Measurements from ENCODE around the gene SEC14L3. TPM values are rescaled to one million over a fixed set of nuclear protein-coding genes. Genes with fewer than 3 reads are reported as not detected.

SEC14L3 gene
- total RNA-seq, 3 donors from 2014 or later (not counting 1 experiment from before 2014, with no cell fraction given), result not detected

DNA sequence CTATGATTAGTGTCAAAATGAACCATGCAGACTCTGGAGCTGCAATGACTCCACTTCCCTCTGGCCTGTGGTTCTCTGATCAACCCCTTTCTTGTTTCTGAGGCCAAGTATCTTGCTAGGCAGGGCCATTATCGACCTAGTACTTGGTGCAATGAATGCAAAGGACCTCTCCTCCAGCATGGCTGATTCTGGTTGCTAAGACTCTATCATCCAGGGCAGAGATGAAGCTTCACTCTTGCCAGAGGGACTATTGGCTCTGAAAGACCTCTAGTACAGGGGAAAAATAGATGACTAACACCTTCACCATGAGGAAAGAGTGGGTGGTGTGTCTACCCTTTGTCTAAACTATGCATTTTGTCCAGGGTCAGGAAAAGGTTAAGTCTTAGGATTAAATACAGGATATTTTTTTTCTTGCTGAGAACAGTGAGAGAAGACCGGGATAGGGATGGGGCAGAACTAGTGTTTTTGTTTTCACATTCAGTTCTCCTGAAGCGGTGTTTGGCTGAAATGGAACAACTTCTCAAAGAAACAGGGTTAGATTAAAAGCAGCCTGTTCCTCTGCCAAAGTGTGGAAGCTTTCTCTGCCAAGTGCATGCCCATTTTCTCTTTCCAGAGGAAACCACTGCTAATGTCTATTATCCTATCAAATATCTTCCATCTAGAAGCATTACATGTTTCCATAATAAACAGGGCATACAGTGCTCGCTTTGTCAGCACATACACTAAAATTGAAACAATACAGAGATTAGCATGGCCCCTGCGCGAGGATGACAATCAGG, 51.3 kb downstream of the SEC14L3 start:
- H3K4me3 Mint-ChIP-seq, result no peak overlapping the region
- TF ChIP-seq, protein P1, sequence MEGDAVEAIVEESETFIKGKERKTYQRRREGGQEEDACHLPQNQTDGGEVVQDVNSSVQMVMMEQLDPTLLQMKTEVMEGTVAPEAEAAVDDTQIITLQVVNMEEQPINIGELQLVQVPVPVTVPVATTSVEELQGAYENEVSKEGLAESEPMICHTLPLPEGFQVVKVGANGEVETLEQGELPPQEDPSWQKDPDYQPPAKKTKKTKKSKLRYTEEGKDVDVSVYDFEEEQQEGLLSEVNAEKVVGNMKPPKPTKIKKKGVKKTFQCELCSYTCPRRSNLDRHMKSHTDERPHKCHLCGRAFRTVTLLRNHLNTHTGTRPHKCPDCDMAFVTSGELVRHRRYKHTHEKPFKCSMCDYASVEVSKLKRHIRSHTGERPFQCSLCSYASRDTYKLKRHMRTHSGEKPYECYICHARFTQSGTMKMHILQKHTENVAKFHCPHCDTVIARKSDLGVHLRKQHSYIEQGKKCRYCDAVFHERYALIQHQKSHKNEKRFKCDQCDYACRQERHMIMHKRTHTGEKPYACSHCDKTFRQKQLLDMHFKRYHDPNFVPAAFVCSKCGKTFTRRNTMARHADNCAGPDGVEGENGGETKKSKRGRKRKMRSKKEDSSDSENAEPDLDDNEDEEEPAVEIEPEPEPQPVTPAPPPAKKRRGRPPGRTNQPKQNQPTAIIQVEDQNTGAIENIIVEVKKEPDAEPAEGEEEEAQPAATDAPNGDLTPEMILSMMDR (IDR thresholded peaks at IDR 0.05), result no peak
- peaks cover 29% of the 10 kb centered on the region for H3K4me1 ChIP-seq (ENCODE audit: control insufficient read depth, insufficient read depth, low read length)
- H3K9me3 ChIP-seq (ENCODE audit: control insufficient read depth, insufficient read depth, low read length), result no peaks in the 10 kb centered on the region
- no peak overlapping the region for H3K4me3 ChIP-seq (ENCODE audit: low read length)
- H3K36me3 Mint-ChIP-seq, result no peaks in the 10 kb centered on the region
- WGBS (ENCODE audit: insufficient coverage), result 97% methylated on average over 6 of the region's 6 CpGs
- H3K27ac Mint-ChIP-seq, result no peak overlapping the region
- H3K9me3 Mint-ChIP-seq, result no peaks in the 10 kb centered on the region
- peaks cover 29 to 34% of the 10 kb centered on the region in 2 donors for H3K4me1 Mint-ChIP-seq
- intact Hi-C loops (cut with micrococcal nuclease), result no loop called here
- H3K27ac ChIP-seq (ENCODE audit: low read length), result no peak overlapping the region
- ATAC-seq, result no peak
- peaks cover 5% of the 10 kb centered on the region for H3K36me3 ChIP-seq (ENCODE audit: control insufficient read depth, insufficient read depth, low read length)
- no peaks in the 10 kb centered on the region for H3K27me3 ChIP-seq (ENCODE audit: control insufficient read depth, insufficient read depth, low read length)
- H3K27me3 Mint-ChIP-seq (ENCODE audit: low read depth in 2 of 2), result no peaks in the 10 kb centered on the region
- DNase-seq, result no peak

DNA sequence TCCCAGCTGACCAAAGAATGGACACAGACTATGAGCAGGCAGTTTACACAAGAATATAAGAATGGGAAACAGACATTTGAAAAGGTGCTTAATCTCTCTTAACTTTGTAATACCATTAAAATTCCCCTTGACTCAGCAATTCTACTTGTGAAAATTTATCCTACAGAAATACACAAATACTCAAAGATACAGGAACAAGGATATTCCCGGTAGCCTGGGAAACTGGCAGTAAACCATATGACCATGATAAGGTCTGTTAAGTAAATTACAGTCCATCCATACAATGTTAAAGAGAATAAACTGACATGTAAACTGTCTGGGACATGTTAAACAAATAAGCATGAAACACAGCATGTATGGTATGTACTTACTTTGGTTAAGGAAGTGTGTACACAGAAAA, 55.0 kb downstream of the SEC14L3 start:
- WGBS (ENCODE audit: insufficient coverage), result 100% methylated on average over 1 of the region's 1 CpG
- H3K27me3 ChIP-seq (ENCODE audit: control insufficient read depth, insufficient read depth, low read length), result no peaks in the 10 kb centered on the region
- no peak overlapping the region for H3K27ac Mint-ChIP-seq
- H3K9me3 Mint-ChIP-seq, result no peaks in the 10 kb centered on the region
- peaks cover 0 to 3% of the 10 kb centered on the region in 2 donors for H3K4me1 Mint-ChIP-seq
- no peak overlapping the region for H3K4me3 Mint-ChIP-seq
- H3K4me3 ChIP-seq (ENCODE audit: low read length), result no peak overlapping the region
- intact Hi-C loops (cut with micrococcal nuclease), result no loop called here
- H3K27ac ChIP-seq (ENCODE audit: low read length), result no peak overlapping the region
- no peaks in the 10 kb centered on the region for H3K9me3 ChIP-seq (ENCODE audit: control insufficient read depth, insufficient read depth, low read length)
- H3K36me3 Mint-ChIP-seq, result no peaks in the 10 kb centered on the region
- TF ChIP-seq, protein P1 (IDR thresholded peaks at IDR 0.05), result no peak
- H3K4me1 ChIP-seq (ENCODE audit: control insufficient read depth, insufficient read depth, low read length), result no peaks in the 10 kb centered on the region
- ATAC-seq, result no peak
- H3K27me3 Mint-ChIP-seq (ENCODE audit: low read depth in 2 of 2), result no peaks in the 10 kb centered on the region
- no peak for DNase-seq
- peaks cover 7% of the 10 kb centered on the region for H3K36me3 ChIP-seq (ENCODE audit: control insufficient read depth, insufficient read depth, low read length)

DNA sequence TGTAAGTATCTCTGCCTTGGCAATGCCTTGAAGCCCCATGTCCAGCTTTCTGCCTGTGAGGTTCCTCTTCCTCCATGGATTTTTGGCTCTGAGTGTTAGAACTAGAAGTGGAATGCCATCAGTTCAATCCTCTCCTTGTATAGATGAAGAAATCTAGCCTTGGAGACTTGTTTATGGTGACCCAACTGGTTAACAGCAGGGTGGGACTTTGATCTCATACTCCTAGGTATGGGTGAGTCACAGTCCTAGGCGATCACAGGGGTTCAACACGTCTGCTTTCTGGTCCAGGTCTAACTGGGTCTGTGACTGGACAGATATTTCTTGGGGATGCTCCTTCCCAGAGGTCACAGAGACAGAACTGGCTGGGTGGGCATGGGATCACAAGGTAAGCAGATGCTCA, 55.4 kb downstream of the SEC14L3 start:
- no peaks in the 10 kb centered on the region for H3K9me3 ChIP-seq (ENCODE audit: control insufficient read depth, insufficient read depth, low read length)
- Mint-ChIP-seq H3K9me3 (no peaks in the 10 kb centered on the region), H3K4me3 (no peak overlapping the region), H3K36me3 (no peaks in the 10 kb centered on the region), H3K27ac (no peak overlapping the region), H3K27me3 (ENCODE audit: low read depth in 2 of 2) (no peaks in the 10 kb centered on the region), H3K4me1 (no peaks in the 10 kb centered on the region)
- intact Hi-C loops (cut with micrococcal nuclease), result no loop called here
- no peak overlapping the region for H3K4me3 ChIP-seq (ENCODE audit: low read length)
- no peak overlapping the region for H3K27ac ChIP-seq (ENCODE audit: low read length)
- peaks cover 7% of the 10 kb centered on the region for H3K36me3 ChIP-seq (ENCODE audit: control insufficient read depth, insufficient read depth, low read length)
- TF ChIP-seq, protein P1 (IDR thresholded peaks at IDR 0.05), result no peak
- DNase-seq (no peak), ATAC-seq (no peak)
- H3K4me1 ChIP-seq (ENCODE audit: control insufficient read depth, insufficient read depth, low read length), result no peaks in the 10 kb centered on the region
- WGBS (ENCODE audit: insufficient coverage), result 89% methylated on average over 2 of the region's 2 CpGs
- no peaks in the 10 kb centered on the region for H3K27me3 ChIP-seq (ENCODE audit: control insufficient read depth, insufficient read depth, low read length)
